ENCODE results near the gene LYPD4.

DNA sequence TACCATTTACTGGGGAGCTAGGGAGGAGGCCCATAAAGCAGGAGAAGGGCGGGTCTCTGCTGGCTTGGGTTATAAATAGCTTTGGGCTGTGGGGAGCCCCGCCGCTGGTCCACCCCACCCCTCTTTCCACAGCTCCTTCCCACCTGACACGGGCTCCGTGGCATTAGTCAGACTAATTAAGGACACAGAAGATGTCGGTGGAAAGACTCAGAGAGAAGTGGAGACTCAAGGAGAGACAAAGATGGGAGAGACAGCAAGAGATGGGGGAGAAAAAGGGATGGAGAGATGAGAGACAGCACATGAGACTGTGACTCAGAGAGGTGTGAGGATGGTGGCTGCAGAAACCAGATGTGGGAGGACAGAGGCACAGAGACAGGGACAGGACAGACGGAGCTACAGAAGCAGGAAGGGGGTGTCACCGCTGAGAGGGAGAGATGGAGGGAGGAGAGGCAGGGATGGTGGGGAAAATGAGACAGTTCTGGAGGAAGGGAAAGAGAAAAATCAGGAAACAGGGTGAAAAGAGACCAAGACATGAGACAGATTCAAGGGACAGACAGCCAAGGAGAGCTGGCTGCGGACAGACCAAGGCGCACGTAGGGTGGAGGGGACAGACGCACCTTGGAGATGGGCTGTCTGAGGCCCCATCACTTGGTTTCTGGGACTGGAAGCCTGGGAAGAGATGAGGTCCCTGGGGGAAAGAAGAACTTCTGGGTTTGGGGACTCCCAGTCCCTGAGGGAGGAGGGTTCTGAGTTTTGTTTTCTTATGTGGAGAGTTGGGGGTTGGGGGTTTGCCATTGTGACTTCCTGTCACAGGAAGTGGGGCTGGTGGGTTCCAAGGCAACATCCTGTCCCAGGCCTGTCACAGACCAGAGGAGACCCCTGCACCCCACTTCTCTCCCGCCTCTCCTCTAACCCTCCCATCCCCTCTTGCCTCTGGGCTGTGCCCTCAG is 42.6 kb upstream of the LYPD4 start:
- TF ChIP-seq, protein P1, sequence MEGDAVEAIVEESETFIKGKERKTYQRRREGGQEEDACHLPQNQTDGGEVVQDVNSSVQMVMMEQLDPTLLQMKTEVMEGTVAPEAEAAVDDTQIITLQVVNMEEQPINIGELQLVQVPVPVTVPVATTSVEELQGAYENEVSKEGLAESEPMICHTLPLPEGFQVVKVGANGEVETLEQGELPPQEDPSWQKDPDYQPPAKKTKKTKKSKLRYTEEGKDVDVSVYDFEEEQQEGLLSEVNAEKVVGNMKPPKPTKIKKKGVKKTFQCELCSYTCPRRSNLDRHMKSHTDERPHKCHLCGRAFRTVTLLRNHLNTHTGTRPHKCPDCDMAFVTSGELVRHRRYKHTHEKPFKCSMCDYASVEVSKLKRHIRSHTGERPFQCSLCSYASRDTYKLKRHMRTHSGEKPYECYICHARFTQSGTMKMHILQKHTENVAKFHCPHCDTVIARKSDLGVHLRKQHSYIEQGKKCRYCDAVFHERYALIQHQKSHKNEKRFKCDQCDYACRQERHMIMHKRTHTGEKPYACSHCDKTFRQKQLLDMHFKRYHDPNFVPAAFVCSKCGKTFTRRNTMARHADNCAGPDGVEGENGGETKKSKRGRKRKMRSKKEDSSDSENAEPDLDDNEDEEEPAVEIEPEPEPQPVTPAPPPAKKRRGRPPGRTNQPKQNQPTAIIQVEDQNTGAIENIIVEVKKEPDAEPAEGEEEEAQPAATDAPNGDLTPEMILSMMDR (IDR thresholded peaks at IDR 0.05): no peak
- no peak for TF ChIP-seq EP300 (IDR thresholded peaks at IDR 0.05)
